Stimulated activated CD8-positive, alpha-beta memory T cell treated with anti-CD3 and anti-CD28 coated beads, Interleukin-2, amount 100 ng/mL, for 1 hour (primary cell): Measurements from ENCODE around the gene ZNF331.

Source experiments
- DNase-seq, 2 donors: peaks; one replicate each; pipeline ENCODE4 v3.0.0-alpha.2; 2020; ENCODE audit warnings: low read depth in 2 of 2

The ZNF331 gene

GRCh38 chr19:53571339-53571738 lies 33.4 kb downstream of the ZNF331 start:
- DNase-seq, result no peak

- no peak for DNase-seq
These were observed 39.2 kb downstream of the ZNF331 start for GRCh38 chr19:53576941-53577653.

GRCh38 chr19:53577968-53578367 lies 40.0 kb downstream of the ZNF331 start:
- DNase-seq, result no peak

- DNase-seq, result no peak
These were observed 41.6 kb downstream of the ZNF331 start for GRCh38 chr19:53579518-53579917.

DNA sequence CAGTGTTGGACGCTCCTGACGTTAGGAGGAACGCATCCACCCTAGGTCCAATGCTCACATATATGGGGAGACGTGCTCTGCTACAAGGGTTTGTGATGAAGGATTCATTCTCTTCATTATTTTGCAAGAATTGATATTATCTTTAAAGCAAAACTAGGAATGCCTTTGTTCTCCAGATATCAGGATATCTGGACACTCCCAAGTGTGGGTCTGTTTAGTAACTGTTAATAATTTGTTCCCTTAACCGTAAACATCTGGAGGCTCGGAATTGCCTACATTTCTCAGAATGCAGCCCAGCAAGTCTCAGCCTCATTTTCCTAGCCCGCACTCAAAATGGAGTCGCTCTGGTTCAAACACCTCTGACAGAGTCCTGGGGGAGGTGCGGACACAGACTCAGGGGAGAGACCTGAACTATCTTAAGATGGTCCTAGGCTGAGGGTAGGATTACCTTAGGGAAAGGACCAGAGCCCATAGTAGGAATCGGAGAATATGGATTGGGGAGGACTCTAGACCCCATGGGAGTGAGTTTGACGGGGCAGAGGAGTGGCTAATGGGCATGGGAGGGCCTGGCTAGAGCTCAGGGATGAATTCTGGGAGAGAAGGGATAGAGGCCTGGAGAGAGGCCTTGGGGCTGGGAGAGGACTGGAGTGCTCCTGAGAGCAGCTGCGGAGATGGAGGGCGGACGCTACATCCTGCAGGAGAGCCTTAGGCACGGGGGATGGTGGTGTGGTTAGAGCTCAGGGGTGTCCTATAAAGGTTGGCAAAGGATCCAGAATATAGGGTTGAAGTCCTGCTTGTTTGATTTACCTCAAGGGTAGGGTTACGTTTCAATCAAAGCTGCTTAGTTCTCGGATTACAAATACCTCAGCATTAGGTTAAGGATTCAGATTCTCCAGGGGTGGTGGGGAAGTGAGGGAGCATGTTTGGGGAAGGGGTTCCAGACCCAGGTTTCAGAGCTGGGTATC lies 43.2 kb downstream of the ZNF331 start:
- no peak for DNase-seq

DNA sequence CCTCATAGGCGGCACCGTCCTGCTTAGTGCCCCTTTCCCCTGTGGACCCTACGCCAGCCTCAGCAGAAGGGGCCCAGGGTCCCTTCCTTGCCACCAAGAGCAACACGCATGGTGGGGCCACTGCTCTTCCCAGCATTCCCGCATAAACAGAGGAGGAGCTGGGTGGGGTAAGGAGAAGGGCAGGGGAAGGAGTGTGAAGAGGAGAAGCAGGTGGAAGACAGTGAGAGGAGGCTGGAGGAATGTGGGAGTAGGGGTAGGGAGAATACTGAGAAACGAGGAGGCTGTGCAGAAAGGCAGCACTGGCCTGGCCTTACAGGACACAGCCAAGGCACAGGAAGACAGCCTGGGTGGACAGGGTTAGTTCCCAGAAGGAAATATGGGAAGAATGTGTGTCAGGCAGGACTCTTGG lies 43.9 kb downstream of the ZNF331 start:
- no peak for DNase-seq

- DNase-seq, result no peak
These were observed 45.2 kb downstream of the ZNF331 start for GRCh38 chr19:53583181-53583580.

DNA sequence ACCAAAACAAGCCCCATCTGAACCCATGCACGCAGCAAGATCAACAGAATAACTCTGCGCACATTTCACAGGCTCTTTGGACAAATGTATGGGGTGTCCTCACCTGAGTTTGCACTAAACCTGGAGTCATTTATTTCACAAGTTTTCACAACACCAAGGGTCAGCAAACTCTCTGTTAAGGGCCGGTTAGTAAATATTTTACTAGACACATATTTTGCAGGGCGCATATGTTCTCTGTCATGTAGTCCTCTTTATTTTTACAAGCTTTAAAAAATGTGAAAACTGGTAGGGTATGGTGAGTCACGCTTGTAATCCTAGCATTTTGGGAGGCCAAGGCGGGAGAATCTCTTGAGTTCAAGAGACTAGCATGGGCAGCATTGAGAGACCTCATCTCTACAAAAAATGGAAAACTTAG lies 48.3 kb downstream of the ZNF331 start:
- DNase-seq, result no peak

DNA sequence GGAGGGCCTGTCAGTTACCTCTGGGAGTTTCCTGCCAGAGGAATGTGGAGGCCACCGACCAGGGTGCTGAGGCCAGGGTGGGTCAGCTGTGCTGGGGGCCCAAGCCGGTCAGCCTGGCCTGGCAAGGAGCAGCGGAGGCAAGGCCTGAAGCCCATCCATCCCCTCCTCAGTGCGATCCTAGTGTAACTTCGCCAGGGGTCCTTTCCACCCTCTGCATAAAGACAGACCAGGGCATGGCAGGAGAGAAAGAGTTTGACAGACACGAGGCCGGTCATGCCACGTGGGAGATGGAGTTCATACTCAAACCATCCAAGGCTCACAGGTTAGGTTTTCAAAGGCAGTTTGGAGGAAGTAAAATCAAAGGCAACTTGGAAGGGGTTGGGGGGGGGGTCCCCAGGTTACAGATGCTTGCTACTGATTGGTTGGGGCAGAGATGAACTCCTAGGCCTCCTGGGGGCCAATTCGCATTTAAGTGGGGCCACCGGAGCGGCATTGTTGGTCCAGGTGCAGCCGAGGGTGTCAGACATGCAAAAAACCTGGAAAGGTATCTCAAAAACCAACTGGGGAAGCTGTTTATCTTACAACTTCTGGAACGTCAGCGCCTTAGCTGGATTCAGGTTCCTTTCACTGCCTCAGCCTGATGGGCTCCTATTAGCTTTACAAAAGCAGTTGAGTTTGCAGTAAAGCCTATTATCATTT lies 57.0 kb downstream of the ZNF331 start:
- DNase-seq, result no peak

DNA sequence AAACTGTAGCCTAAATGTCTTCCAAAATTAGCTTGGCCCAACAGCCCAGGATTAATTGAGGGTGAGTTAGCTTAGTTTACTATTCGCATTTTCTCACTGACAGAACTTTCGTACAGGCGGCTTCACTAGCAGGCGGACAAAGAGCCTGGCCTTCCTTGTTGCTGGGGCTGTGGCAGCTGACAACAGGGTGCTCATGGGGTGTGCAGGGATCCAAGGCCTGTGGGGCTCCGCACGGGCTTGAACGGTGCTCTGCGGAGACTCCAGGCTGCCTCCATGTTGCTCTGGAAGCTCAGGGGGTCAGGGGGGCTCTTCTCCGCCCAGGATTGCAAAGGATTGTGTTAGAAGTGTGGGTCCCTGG lies 57.5 kb downstream of the ZNF331 start:
- no peak for DNase-seq

DNA sequence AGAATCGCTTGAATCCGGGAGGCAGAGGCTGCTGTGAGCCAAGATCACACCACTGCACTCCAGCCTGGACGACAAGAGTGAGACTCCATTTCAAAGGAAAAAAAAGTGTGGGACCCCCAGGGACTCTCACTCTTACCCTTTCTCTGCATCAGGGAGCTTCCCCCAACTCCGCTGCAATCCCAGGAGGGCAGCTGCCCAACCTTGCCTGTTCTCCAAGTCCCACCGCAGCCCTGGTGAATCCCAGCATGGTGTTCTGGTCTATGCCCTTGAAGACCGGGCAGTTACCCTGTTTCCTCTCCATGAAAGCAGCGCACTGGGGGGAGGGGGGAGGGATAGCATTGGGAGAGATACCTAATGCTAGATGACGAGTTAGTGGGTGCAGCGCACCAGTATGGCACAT lies 58.1 kb downstream of the ZNF331 start:
- DNase-seq, result no peak

DNA sequence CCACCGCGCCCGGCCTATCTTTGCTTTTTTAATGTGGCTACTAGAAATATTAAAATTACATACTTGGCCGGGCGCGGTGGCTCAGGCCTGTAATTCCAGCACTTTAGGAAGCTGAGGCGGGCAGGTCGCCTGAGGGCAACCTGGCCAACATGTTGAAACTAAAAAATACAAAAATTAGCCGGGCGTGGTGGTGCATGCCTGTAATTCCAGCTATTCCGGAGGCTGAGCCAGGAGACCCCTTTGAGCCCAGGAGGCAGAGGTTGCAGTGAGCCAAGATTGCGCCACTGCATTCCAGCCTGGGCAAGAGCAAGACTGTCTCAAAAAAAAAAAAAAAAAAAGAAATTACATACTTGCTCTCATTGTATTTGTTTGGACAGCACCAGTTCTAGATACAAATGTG lies 59.1 kb downstream of the ZNF331 start:
- no peak for DNase-seq

DNA sequence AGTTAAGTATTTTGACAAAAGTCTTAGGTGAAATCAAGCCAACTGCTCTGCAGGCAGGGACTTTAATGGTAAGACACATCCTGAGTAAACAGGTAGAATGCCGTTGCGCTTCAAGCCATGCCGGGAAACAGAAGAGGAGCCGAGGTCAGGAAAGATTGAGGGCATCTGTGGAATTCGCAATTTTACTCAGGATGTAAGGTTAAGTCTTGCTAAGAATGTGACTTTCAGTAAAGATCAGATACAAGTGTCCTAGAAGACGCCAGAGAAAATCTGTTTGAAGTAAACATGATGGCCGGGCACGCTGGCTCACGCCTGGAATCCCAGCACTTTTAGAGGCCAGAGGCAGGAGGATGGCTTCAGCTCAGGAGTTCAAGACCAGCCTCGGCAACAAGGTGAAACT lies 60.4 kb downstream of the ZNF331 start:
- no peak for DNase-seq

- no peak for DNase-seq
These were observed 62.3 kb downstream of the ZNF331 start for GRCh38 chr19:53600217-53600616.

GRCh38 chr19:53606031-53606430 lies 68.1 kb downstream of the ZNF331 start:
- DNase-seq, result no peak

- DNase-seq, result no peak
These were observed 70.4 kb downstream of the ZNF331 start for GRCh38 chr19:53608381-53608780.

DNA sequence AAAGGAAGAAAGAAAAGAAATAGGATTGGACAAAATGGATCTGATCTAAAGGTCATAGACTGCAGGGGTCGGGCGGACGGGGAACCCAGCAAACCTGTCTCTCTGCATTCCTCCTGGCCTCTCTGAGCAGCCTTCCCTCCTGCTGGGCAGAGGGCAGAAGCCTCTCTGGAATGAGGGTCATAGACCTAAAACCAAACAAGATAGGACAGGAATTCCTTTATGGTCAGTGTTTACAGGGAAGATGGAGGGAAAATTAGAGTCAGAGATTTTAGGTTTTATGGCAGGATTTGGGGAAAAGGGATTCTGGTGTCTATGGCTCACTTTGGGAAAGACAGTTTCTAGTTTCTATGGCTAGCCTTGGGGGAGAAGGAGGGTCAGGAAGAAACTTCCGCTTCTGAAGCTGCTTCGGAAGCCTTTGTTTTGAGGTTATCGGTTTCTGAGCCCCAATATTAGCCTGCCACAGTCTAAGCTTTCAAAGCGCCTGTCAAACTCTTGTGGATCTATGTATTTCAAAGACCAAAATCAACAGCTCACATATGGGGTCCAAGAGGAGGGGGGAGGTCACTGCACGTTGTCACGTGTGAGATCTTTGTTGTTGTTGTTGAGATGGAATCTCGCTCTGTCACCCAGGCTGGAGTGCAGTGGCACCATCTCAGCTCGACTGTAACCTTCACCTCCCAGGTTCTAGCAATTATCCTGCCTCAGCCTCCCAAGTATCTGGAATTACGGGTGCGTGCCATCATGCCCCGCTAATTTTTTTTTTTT lies 75.0 kb downstream of the ZNF331 start:
- DNase-seq, result no peak

DNA sequence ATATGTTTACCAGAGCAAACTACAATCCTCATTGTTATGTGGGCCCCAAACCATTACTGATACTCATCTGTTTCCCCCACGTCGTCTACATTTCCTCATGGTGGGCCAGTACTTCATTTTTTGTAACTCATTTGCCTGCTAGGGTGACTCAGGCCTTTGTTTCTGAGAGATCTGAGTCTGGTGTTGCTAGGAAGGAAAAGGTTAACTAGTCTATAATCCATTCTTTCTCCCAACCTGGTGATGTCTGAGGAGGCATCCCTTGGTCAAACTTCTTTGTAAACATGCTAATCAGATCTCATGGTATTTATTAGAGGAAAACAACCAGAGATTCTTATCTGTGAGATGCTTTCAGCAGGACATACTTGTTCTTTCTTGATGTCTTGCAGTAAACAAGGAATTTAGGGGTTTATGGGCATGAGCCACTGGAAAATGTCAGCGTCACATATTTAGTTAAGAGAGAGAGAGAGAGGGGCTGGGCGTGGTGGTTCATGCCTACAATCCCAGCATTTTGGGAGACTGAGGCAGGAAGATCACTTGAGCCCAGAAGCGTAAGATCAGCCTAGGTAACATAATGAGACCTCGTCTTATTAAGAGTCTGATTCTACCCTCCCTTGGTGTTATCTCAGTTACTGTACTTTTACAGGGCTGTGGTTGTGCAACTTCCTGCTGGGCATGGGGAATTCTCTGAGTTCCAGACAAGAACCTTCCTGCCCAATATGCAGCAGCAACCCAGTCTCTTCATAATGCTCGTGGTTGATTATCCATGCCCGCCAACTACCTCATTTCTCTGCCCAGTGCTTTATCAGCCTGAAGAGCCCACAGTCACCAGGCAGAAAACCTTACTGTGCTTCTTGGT lies 84.2 kb downstream of the ZNF331 start:
- DNase-seq, result no peak

GRCh38 chr19:53624771-53625545 lies 87.0 kb downstream of the ZNF331 start:
- DNase-seq, result no peak

GRCh38 chr19:53626486-53626885 lies 88.5 kb downstream of the ZNF331 start:
- DNase-seq, result no peak
